ENCODE data around the gene MNS1.

DNA sequence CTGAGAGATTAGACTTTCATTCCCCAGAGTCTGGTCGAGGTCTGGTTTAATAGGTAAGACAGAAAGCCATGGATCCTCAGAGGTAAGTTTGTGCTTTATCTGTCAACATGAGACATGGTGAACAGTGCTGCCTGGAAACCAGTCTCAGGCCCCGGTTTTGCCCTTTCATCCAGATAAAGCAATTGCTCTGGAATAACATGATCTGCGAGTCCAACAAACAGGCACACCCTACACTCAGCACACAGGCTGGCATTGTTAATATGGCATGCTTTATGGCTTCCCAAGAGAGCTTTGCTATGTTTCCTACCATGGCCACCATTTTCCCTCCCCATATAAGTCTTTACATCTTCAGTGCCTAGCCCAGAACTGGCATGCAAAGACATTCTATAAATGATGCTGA lies 30.1 kb upstream of the MNS1 start:
- TF ChIP-seq, protein P1, sequence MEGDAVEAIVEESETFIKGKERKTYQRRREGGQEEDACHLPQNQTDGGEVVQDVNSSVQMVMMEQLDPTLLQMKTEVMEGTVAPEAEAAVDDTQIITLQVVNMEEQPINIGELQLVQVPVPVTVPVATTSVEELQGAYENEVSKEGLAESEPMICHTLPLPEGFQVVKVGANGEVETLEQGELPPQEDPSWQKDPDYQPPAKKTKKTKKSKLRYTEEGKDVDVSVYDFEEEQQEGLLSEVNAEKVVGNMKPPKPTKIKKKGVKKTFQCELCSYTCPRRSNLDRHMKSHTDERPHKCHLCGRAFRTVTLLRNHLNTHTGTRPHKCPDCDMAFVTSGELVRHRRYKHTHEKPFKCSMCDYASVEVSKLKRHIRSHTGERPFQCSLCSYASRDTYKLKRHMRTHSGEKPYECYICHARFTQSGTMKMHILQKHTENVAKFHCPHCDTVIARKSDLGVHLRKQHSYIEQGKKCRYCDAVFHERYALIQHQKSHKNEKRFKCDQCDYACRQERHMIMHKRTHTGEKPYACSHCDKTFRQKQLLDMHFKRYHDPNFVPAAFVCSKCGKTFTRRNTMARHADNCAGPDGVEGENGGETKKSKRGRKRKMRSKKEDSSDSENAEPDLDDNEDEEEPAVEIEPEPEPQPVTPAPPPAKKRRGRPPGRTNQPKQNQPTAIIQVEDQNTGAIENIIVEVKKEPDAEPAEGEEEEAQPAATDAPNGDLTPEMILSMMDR (IDR thresholded peaks at IDR 0.05) = no peak
- no peak for TF ChIP-seq ZFX (IDR thresholded peaks at IDR 0.05; ENCODE audit: borderline replicate concordance)

Data from 22Rv1 (cell line).